GM06990 (cell line): ENCODE results near the gene SLC6A7.
A peak's percentile ranks its signal among the peaks of the same experiment; 100 is the strongest.

ENCODE experiments used
- DNase-seq: peaks from one replicate; pipeline ENCODE4 v3.0.0-alpha.2; 2011; ENCODE audit not compliant: insufficient read length; ENCODE audit errors: extremely low read depth
- H3K27me3 ChIP-seq: replicated peaks from 2 replicates; pipeline ENCODE4 v1.6.0; 2011; ENCODE audit warnings: low read length; ENCODE audit not compliant: control insufficient read depth, insufficient read depth
- H3K36me3 ChIP-seq: 2 replicates; pipeline ENCODE4 v1.5.1; 2011; ENCODE audit warnings: low read length; ENCODE audit not compliant: control insufficient read depth, insufficient read depth
- H3K4me3 ChIP-seq: replicated peaks from 2 replicates; pipeline ENCODE4 v1.5.1; 2011; ENCODE audit warnings: low read depth, mild to moderate bottlenecking, control low read depth, low read length
- CTCF ChIP-seq: IDR thresholded peaks from 2 replicates; pipeline ENCODE4 v1.5.1; 2011; ENCODE audit warnings: low read length, control low read depth, mild to moderate bottlenecking, inconsistent platforms; ENCODE audit not compliant: insufficient read depth, poor library complexity, severe bottlenecking

SLC6A7 gene

GRCh38 chr5:150153957-150154617 lies 35.8 kb upstream of the SLC6A7 start:
- no peak for TF ChIP-seq CTCF
- Histone ChIP-seq H3K27me3 (peaks cover 3% of the 10 kb centered on the region; the same call in 1 of the 2 replicates), H3K4me3 (no peak overlapping the region), H3K36me3 (no peaks in the 10 kb centered on the region)
- no peak for DNase-seq

- TF ChIP-seq CTCF, result no peak
- peaks cover 3% of the 10 kb centered on the region; the same call in 1 of the 2 replicates for H3K27me3 ChIP-seq
- H3K4me3 ChIP-seq, result no peak overlapping the region
- no peaks in the 10 kb centered on the region for H3K36me3 ChIP-seq
- no peak for DNase-seq
Measured at GRCh38 chr5:150154618-150155128, 35.2 kb upstream of the SLC6A7 start.

- peak; percentile 32 for DNase-seq
- Histone ChIP-seq H3K36me3 (no peaks in the 10 kb centered on the region), H3K4me3 (peak within 1 kb of the TSS; percentile 34), H3K27me3 (peaks cover 3% of the 10 kb centered on the region; the same call in 1 of the 2 replicates)
- TF ChIP-seq CTCF, result no peak
Measured at GRCh38 chr5:150155258-150156026, 34.4 kb upstream of the SLC6A7 start, which contains the start of gene PDGFRB. TSS of gene PDGFRB (minus strand) at chr5:150155845. CDS start at chr5:150137047, 18,798 bp downstream.

GRCh38 chr5:150156027-150156368 lies 33.9 kb upstream of the SLC6A7 start:
- Histone ChIP-seq H3K27me3 (peaks cover 3% of the 10 kb centered on the region; the same call in 1 of the 2 replicates), H3K36me3 (no peaks in the 10 kb centered on the region), H3K4me3 (peak overlapping the region; percentile 34)
- no peak for DNase-seq
- TF ChIP-seq CTCF, result no peak

- H3K27me3 ChIP-seq, result peaks cover 3% of the 10 kb centered on the region; the same call in 1 of the 2 replicates
- H3K4me3 ChIP-seq, result no peak overlapping the region
- no peaks in the 10 kb centered on the region for H3K36me3 ChIP-seq
- no peak for TF ChIP-seq CTCF
- no peak for DNase-seq
Measured at GRCh38 chr5:150156540-150156939, 33.3 kb upstream of the SLC6A7 start.
